MV-4-11 (cell line): ENCODE results near the gene PAIP2.
"Not testable (repeated sequence)": the region's sequence is repeated elsewhere in the genome, so short reads cannot be mapped to it uniquely, and the experiment has no call there.

Experiments
- DNase-seq: peaks from one replicate; lab custom pipeline; 2025; lab: John Stamatoyannopoulos, UW

PAIP2 gene

GRCh38 chr5:139378941-139379361 lies 37.3 kb downstream of the PAIP2 start:
- no peak for DNase-seq

GRCh38 chr5:139379626-139380449 lies 38.2 kb downstream of the PAIP2 start:
- DNase-seq = no peak

- DNase-seq = no peak
These were observed 40.4 kb downstream of the PAIP2 start for GRCh38 chr5:139381837-139382761.

- DNase-seq = no peak
These were observed 41.2 kb downstream of the PAIP2 start for GRCh38 chr5:139382807-139383206.

GRCh38 chr5:139383275-139383992 lies 41.8 kb downstream of the PAIP2 start, which contains the start of gene SLC23A1:
TSS of gene SLC23A1 (minus strand) at chr5:139383297. CDS start at chr5:139383253, 44 bp downstream.
- DNase-seq = no peak

- no peak for DNase-seq
These were observed 42.4 kb downstream of the PAIP2 start for GRCh38 chr5:139383993-139384590.

- no peak for DNase-seq
These were observed 43.0 kb downstream of the PAIP2 start for GRCh38 chr5:139384591-139385051.

GRCh38 chr5:139385061-139386049 lies 43.7 kb downstream of the PAIP2 start:
- peak; percentile 27 for DNase-seq

- peak; percentile 48 for DNase-seq
These were observed 44.4 kb downstream of the PAIP2 start for GRCh38 chr5:139386050-139386438.

GRCh38 chr5:139386956-139387355 lies 45.3 kb downstream of the PAIP2 start:
- not testable (repeated sequence) for DNase-seq

GRCh38 chr5:139387611-139388197 lies 46.0 kb downstream of the PAIP2 start:
- DNase-seq = no peak

GRCh38 chr5:139388198-139388821 lies 46.7 kb downstream of the PAIP2 start:
- DNase-seq = no peak

- no peak for DNase-seq
These were observed 48.3 kb downstream of the PAIP2 start, which contains the start of gene MZB1 for GRCh38 chr5:139389701-139390638. TSS of gene MZB1 (minus strand) at chr5:139389913. CDS start at chr5:139389856, 57 bp downstream.

GRCh38 chr5:139390639-139391569 lies 49.2 kb downstream of the PAIP2 start:
- no peak for DNase-seq

- no peak for DNase-seq
These were observed 50.1 kb downstream of the PAIP2 start for GRCh38 chr5:139391570-139392323.

- no peak for DNase-seq
These were observed 50.6 kb downstream of the PAIP2 start for GRCh38 chr5:139392324-139392677.
